GM06990 (cell line): ENCODE data around the gene CSH2.
A peak's percentile ranks its signal among the peaks of the same experiment; 100 is the strongest.
"Not testable (repeated sequence)": the region's sequence is repeated elsewhere in the genome, so short reads cannot be mapped to it uniquely, and the experiment has no call there.

Experiments
- DNase-seq: peaks from one replicate; pipeline ENCODE4 v3.0.0-alpha.2; 2011; ENCODE audit not compliant: insufficient read length; ENCODE audit errors: extremely low read depth
- H3K27me3 ChIP-seq: replicated peaks from 2 replicates; pipeline ENCODE4 v1.6.0; 2011; ENCODE audit warnings: low read length; ENCODE audit not compliant: control insufficient read depth, insufficient read depth
- H3K36me3 ChIP-seq: 2 replicates; pipeline ENCODE4 v1.5.1; 2011; ENCODE audit warnings: low read length; ENCODE audit not compliant: control insufficient read depth, insufficient read depth
- H3K4me3 ChIP-seq: replicated peaks from 2 replicates; pipeline ENCODE4 v1.5.1; 2011; ENCODE audit warnings: low read depth, mild to moderate bottlenecking, control low read depth, low read length
- CTCF ChIP-seq: IDR thresholded peaks from 2 replicates; pipeline ENCODE4 v1.5.1; 2011; ENCODE audit warnings: low read length, control low read depth, mild to moderate bottlenecking, inconsistent platforms; ENCODE audit not compliant: insufficient read depth, poor library complexity, severe bottlenecking

Gene CSH2

DNA sequence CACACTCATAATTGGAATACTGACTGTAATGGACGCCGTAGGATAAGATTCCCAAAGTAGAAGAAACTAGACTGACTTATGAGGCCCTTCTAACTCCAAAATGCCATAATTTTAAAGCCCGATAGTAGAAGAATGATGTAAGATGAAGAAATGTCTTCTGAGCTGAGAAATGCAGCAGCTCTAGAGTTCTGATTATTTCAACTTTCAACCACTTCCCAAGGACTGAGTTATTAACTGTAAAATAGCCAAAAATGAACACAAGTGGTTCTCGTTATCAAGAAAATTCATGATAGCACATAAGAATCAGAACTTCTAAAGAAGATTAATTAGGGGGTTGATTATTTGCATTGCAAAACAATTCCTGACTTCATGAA lies 3.2 kb downstream of the CSH2 start:
- H3K36me3 ChIP-seq, DNase-seq, H3K27me3 ChIP-seq, H3K4me3 ChIP-seq: not testable (repeated sequence)

DNA sequence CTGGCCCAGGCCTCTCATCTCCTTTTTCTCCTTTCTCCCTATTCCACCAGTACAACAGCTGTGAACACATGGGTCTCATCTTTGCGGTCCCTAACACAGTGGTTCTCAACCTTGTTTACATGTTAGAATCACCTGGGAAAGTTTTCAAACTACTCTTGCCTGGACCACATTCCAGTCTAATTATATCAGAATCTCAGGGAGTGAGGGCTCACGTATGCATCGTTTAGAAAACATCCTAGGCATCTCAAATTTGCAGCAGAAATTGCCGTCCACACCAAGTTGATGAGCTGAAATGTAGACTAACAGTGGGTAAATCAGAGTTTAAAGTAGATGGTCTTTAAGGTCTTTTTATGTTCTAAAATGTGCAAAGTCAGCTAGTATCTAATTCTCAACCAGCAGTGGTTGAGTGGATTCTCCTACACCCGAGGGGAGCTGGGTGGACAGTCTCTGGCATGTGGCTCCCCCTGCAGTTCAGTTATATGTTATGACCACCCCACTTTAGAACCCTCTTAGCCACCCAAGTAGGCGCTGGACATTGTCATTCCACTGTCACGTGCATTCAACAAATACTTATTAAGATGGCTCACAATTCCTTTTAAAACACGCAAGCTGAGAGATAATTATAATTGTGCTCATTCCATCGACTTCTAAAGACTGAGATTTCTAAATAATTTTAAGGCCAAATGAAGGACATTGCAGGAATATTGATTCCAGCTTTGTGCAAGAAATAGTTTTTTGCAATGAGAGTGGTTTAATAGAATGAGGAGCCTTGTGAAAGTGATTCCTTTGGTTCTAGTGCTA lies 3.8 kb downstream of the CSH2 start:
- H3K36me3 ChIP-seq, DNase-seq: not testable (repeated sequence)
- TF ChIP-seq CTCF = peak; percentile 26

DNA sequence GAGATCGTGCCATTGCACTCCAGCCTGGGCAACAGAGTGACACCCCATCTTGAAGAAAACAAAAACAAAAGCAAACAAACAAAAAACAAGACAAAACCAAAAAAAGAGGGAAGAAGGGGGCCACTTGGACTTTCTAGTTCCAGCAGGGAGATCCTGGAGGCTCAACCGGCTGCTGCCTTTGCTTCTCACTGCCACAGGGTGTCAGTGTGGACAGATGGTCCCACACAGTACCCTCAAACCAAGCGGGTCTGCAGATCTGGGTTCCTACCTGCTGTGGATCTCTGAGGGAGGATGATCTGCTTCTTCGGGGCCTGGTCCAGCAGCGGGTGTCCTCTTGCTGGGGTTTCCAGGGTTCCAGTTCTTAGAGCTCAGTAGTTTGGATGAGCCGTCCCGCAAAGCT lies 6.9 kb downstream of the CSH2 start:
- not testable (repeated sequence) for H3K27me3 ChIP-seq
- peak; percentile 28 for TF ChIP-seq CTCF

More for the DNA sequence above, 3.8 kb downstream of the CSH2 start:
- not testable (repeated sequence) for H3K27me3 ChIP-seq, H3K4me3 ChIP-seq

DNA sequence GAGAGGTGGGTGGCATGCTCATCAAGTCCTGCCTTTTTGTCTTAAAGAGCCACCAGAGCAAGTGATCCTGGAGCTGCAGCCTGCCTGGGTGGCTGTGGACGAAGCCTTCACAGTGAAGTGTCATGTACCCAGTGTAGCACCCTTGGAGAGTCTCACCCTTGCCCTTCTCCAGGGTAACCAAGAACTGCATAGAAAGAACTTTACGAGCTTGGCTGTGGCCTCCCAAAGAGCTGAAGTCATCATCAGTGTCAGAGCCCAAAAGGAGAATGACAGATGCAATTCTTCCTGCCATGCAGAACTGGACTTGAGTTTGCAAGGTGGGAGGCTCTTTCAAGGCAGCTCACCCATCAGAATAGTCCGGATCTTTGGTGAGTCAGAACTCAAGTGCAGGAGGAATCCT lies 14.2 kb downstream of the CSH2 start:
- no peak for TF ChIP-seq CTCF
- DNase-seq = no peak
- Histone ChIP-seq H3K27me3 (peaks cover 3% of the 10 kb centered on the region; the same call in 1 of the 2 replicates), H3K4me3 (no peak overlapping the region), H3K36me3 (no peaks in the 10 kb centered on the region)

More for the DNA sequence above, 6.9 kb downstream of the CSH2 start:
- not testable (repeated sequence) for H3K4me3 ChIP-seq, DNase-seq, H3K36me3 ChIP-seq

DNA sequence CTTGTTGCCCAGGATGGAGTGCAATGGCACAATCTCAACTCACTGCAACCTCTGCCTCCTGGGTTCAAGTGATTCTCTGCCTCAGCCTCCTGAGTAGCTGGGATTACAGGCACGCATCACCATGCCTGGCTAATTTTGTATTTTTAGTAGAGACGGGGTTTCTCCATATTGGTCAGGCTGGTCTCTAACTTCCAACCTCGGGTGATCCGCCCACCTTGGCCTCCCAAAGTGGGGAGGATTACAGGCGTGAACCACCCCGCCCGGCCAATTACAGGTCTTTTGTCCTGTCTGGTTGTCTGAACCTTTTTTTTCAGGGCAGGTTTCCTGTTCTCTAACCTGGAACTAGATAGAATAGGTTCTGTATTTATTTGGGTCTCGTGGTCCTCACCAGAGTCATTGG lies 17.1 kb downstream of the CSH2 start:
- not testable (repeated sequence) for H3K27me3 ChIP-seq, H3K4me3 ChIP-seq, DNase-seq, H3K36me3 ChIP-seq

DNA sequence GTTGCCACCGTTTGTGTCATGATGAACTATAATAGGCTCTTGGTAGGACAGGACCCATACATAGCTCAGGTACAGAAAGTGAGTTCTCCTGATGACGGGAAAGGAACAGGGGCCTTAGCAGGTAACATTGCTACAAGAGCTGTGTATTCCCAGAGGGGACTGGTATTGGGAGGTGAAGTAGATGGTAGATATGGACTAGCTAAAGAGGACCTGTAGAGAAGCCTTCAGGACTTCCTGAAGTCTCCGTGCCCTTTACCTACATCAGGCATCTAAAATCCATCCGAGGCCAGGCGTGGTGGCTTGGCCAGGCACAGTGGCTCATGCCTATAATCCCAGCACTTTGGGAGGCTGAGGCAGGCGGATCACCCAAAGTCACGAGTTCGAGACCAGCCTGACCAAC lies 18.3 kb downstream of the CSH2 start:
- Histone ChIP-seq H3K36me3 (no peaks in the 10 kb centered on the region), H3K27me3 (peaks cover 3% of the 10 kb centered on the region; the same call in 1 of the 2 replicates), H3K4me3 (no peak overlapping the region)
- no peak for TF ChIP-seq CTCF
- no peak for DNase-seq

- no peak for TF ChIP-seq CTCF
- no peak for DNase-seq
- peaks cover 3% of the 10 kb centered on the region; the same call in 1 of the 2 replicates for H3K27me3 ChIP-seq
- no peaks in the 10 kb centered on the region for H3K36me3 ChIP-seq
- no peak overlapping the region for H3K4me3 ChIP-seq
These were observed 18.8 kb downstream of the CSH2 start for GRCh38 chr17:63854709-63855108.
